Measurements from ENCODE around the gene TMSB4X.

DNA sequence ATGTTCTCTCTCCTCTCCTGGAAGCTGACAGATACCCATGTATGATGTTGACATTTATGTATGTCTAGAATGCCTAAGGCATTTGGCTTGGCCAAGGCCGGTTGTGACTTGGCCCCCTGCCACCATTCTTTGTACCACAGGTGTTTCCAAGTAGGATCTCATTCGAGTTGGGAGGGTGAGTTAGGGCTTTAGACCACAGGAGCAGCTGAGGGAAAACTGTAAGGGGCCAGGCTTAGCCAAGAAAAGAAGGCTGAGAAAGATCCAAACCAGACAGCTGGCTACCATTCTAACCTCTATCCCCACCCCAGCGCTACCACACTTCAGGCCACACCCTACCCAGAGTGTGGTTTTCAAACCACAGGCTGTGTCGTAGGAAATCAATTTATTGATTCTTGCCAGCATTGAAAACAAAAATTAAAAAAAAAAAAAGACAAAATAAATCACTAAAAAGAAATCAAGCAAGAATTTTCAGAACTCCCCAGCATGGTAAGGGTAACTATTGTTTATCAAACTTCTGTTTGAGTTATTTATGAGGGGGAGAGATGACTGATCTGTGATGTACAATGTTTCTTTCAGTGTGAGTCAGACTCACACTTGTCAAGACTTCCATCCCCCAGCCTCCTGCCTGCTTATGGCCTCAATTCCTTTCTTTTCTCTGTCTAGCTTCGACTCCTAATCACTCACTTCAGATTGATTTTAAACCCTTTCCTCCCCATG is 9.9 kb downstream of the TMSB4X start:
- TF ChIP-seq, protein P1, sequence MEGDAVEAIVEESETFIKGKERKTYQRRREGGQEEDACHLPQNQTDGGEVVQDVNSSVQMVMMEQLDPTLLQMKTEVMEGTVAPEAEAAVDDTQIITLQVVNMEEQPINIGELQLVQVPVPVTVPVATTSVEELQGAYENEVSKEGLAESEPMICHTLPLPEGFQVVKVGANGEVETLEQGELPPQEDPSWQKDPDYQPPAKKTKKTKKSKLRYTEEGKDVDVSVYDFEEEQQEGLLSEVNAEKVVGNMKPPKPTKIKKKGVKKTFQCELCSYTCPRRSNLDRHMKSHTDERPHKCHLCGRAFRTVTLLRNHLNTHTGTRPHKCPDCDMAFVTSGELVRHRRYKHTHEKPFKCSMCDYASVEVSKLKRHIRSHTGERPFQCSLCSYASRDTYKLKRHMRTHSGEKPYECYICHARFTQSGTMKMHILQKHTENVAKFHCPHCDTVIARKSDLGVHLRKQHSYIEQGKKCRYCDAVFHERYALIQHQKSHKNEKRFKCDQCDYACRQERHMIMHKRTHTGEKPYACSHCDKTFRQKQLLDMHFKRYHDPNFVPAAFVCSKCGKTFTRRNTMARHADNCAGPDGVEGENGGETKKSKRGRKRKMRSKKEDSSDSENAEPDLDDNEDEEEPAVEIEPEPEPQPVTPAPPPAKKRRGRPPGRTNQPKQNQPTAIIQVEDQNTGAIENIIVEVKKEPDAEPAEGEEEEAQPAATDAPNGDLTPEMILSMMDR (IDR thresholded peaks at IDR 0.05) = no peak
- no peak for TF ChIP-seq GABPA (IDR thresholded peaks at IDR 0.05; ENCODE audit: low read depth)
- TF ChIP-seq, protein P2, sequence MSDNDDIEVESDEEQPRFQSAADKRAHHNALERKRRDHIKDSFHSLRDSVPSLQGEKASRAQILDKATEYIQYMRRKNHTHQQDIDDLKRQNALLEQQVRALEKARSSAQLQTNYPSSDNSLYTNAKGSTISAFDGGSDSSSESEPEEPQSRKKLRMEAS (IDR thresholded peaks at IDR 0.05; ENCODE audit: low read depth) = no peak
- peak in 1 of 2 experiments; percentile 7; a peak in 1 of 4 replicates for TF ChIP-seq EP300 (IDR thresholded peaks at IDR 0.05; ENCODE audit: borderline replicate concordance in 1 of 2, low read depth in 1 of 2, low read length in 1 of 2)
- no peak for TF ChIP-seq MXI1 (IDR thresholded peaks at IDR 0.05; ENCODE audit: low read depth, low read length)
- no peak for TF ChIP-seq FOXM1 (IDR thresholded peaks at IDR 0.05; ENCODE audit: low read depth)
- TF ChIP-seq TEAD4 (IDR thresholded peaks at IDR 0.05; ENCODE audit: borderline replicate concordance, insufficient read depth) = no peak
